ENCODE data around the gene PARVA. TPM values are rescaled to one million over a fixed set of nuclear protein-coding genes. Genes with fewer than 3 reads are reported as not detected.

Gene PARVA
- total RNA-seq, 1 donor from 2014 or later = 53.3 TPM

DNA sequence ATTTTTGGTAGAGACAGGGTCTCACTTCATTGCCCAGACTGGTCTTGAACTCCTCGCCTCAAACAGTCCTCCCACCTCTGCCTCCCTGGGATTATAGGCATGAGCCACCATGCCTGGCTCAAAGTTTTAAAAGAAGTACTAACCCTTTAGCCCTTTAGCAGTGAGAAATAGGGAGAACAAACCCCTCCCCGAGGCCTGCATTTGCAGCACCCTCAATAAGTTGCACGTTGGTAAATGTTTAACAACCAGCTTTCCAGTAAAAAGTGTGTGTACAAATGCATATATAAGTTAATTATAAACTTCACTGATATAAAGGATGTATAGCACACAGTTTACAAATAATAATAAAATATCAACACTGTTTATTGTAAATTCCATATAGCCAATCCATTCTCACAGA is 51.8 kb downstream of the PARVA start:
- TF ChIP-seq, protein P1, sequence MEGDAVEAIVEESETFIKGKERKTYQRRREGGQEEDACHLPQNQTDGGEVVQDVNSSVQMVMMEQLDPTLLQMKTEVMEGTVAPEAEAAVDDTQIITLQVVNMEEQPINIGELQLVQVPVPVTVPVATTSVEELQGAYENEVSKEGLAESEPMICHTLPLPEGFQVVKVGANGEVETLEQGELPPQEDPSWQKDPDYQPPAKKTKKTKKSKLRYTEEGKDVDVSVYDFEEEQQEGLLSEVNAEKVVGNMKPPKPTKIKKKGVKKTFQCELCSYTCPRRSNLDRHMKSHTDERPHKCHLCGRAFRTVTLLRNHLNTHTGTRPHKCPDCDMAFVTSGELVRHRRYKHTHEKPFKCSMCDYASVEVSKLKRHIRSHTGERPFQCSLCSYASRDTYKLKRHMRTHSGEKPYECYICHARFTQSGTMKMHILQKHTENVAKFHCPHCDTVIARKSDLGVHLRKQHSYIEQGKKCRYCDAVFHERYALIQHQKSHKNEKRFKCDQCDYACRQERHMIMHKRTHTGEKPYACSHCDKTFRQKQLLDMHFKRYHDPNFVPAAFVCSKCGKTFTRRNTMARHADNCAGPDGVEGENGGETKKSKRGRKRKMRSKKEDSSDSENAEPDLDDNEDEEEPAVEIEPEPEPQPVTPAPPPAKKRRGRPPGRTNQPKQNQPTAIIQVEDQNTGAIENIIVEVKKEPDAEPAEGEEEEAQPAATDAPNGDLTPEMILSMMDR (IDR thresholded peaks at IDR 0.05; ENCODE audit: unreplicated experiment) = no peak
- no peaks in the 10 kb centered on the region for H3K9me3 Mint-ChIP-seq (ENCODE audit: unreplicated experiment)
- no peak for DNase-seq (ENCODE audit: low spot score)
- no peaks in the 10 kb centered on the region for H3K36me3 Mint-ChIP-seq (ENCODE audit: low read depth, unreplicated experiment)
- H3K4me1 Mint-ChIP-seq (ENCODE audit: unreplicated experiment) = peaks cover 7% of the 10 kb centered on the region
- H3K4me3 Mint-ChIP-seq (ENCODE audit: unreplicated experiment) = no peak overlapping the region
- no peak overlapping the region for H3K27ac Mint-ChIP-seq (ENCODE audit: unreplicated experiment)
- no peaks in the 10 kb centered on the region for H3K27me3 Mint-ChIP-seq (ENCODE audit: unreplicated experiment)

DNA sequence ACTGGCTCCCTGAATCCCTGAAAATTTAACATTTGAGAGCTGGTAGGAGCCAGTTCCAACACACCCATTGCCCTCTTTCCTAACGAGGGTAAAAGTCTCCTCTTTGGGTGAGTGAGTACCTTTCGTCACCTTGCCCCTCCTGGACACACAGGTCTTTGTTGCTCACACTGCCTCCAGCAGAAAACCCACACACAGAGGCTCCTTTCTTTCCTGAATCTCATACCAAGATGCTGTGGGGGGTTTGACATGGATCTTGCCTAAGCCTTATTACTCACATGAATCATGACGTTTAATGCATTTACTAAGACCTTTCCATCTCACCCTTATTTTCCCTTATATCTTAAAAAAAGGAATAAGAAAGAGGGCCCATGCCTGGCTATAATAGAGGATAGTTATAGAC is 53.0 kb downstream of the PARVA start:
- H3K4me1 Mint-ChIP-seq (ENCODE audit: unreplicated experiment) = peaks cover 7% of the 10 kb centered on the region
- no peaks in the 10 kb centered on the region for H3K27me3 Mint-ChIP-seq (ENCODE audit: unreplicated experiment)
- no peaks in the 10 kb centered on the region for H3K36me3 Mint-ChIP-seq (ENCODE audit: low read depth, unreplicated experiment)
- no peaks in the 10 kb centered on the region for H3K9me3 Mint-ChIP-seq (ENCODE audit: unreplicated experiment)
- TF ChIP-seq, protein P1 (IDR thresholded peaks at IDR 0.05; ENCODE audit: unreplicated experiment) = no peak
- no peak overlapping the region for H3K4me3 Mint-ChIP-seq (ENCODE audit: unreplicated experiment)
- H3K27ac Mint-ChIP-seq (ENCODE audit: unreplicated experiment) = no peak overlapping the region
- no peak for DNase-seq (ENCODE audit: low spot score)

DNA sequence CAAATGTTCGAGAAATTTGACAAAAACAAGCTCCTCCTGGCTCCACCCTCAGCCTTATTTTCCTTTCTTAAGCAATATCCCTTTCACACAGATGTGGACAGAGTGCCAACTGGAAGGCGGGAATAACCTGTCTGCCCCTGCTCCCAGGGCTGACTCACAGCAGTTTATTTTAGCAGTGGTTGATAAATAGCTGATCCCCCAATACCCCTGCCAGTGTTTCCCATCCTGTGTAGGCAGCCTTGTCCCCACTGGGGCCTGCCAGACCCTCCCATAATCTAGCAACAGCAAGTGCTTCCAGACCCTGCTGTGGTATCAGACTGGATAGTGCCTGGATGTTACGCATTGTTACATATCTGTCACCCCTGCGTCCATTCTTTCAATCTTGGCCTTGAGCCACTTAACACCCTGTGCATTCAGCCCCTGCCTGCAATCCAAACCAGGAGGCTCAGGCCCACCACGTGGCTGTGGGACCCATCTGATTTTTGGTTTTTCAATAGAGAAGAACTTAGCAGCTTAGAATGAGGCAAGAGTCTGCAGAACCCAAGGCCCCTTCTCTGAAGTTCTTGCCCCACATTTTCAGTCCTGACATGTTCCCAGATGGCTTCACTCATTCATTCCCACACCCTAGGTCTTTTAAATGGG is 53.7 kb downstream of the PARVA start:
- Mint-ChIP-seq H3K36me3 (ENCODE audit: low read depth, unreplicated experiment) (no peaks in the 10 kb centered on the region), H3K9me3 (ENCODE audit: unreplicated experiment) (no peaks in the 10 kb centered on the region), H3K4me1 (ENCODE audit: unreplicated experiment) (peaks cover 7% of the 10 kb centered on the region), H3K4me3 (ENCODE audit: unreplicated experiment) (no peak overlapping the region), H3K27me3 (ENCODE audit: unreplicated experiment) (no peaks in the 10 kb centered on the region), H3K27ac (ENCODE audit: unreplicated experiment) (no peak overlapping the region)
- DNase-seq (ENCODE audit: low spot score) = no peak
- TF ChIP-seq, protein P1 (IDR thresholded peaks at IDR 0.05; ENCODE audit: unreplicated experiment) = no peak

DNA sequence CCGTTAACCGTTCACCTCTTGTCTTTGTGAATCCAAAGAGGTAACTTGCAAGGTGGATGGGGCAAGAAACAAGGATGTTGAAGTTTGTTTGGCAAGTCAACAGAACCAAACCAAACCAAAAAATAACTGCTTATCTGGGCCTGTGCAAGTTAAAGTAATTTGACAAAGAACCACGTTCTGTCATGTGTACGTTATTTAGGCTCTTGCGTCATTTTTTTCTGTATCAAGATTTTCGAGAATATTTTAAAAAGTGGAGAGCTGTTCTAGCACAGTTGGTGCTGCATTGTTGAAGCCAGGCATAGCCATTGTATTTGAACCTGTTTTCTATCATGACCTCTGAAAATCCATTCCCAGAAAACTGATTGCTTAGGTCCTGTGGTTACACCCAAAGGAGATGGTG is 55.1 kb downstream of the PARVA start:
- no peaks in the 10 kb centered on the region for H3K36me3 Mint-ChIP-seq (ENCODE audit: low read depth, unreplicated experiment)
- no peak for DNase-seq (ENCODE audit: low spot score)
- H3K27me3 Mint-ChIP-seq (ENCODE audit: unreplicated experiment) = no peaks in the 10 kb centered on the region
- TF ChIP-seq, protein P1 (IDR thresholded peaks at IDR 0.05; ENCODE audit: unreplicated experiment) = no peak
- H3K27ac Mint-ChIP-seq (ENCODE audit: unreplicated experiment) = no peak overlapping the region
- H3K9me3 Mint-ChIP-seq (ENCODE audit: unreplicated experiment) = no peaks in the 10 kb centered on the region
- no peak overlapping the region for H3K4me3 Mint-ChIP-seq (ENCODE audit: unreplicated experiment)
- H3K4me1 Mint-ChIP-seq (ENCODE audit: unreplicated experiment) = peaks cover 16% of the 10 kb centered on the region

DNA sequence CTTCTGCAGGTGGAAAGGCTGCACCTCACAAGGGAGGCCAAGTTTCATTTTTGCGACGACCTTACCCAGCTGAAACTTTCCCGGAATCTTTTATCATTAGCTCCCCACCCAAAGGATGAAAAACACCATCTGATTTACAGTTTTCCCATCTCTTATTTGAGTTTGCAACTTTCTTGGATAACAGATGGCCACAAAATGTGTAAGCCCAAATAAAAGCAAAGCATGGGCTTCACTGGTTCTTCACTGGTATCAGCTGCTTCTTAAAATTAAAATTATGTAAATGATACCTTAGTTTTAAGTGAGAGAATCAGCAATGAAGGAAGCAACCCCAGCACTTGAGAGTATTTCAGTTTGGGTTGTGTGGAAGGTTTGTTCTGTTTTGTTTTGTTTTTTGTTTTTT is 55.8 kb downstream of the PARVA start:
- Mint-ChIP-seq H3K4me3 (ENCODE audit: unreplicated experiment) (no peak overlapping the region), H3K27me3 (ENCODE audit: unreplicated experiment) (no peaks in the 10 kb centered on the region), H3K9me3 (ENCODE audit: unreplicated experiment) (no peaks in the 10 kb centered on the region), H3K27ac (ENCODE audit: unreplicated experiment) (no peak overlapping the region), H3K36me3 (ENCODE audit: low read depth, unreplicated experiment) (no peaks in the 10 kb centered on the region), H3K4me1 (ENCODE audit: unreplicated experiment) (peaks cover 16% of the 10 kb centered on the region)
- DNase-seq (ENCODE audit: low spot score) = no peak
- TF ChIP-seq, protein P1 (IDR thresholded peaks at IDR 0.05; ENCODE audit: unreplicated experiment) = no peak

Measured in endothelial cell (in vitro differentiated cells).